SK-N-SH (cell line): ENCODE data around the gene DCHS2. TPM values are rescaled to one million over a fixed set of nuclear protein-coding genes. Genes with fewer than 3 reads are reported as not detected.

Experiments
- CTCF ChIA-PET: fragments of 300-600, 350-600 bp; formaldehyde crosslinking; extraction: SDS; loops from one replicate; lab custom pipeline; 2021; lab: Yijun Ruan, JAX
- POLR2A ChIA-PET: fragments of 350-600 bp; sonication (Branson Sonifier 250); formaldehyde crosslinking; extraction: SDS; loops from one replicate; lab custom pipeline; 2020; ENCODE audit warnings: antibody characterized with exemption, inconsistent platforms; lab: Yijun Ruan, JAX
- DNase-seq: peaks from one replicate; pipeline ENCODE4 v3.0.0; 2012
- H2AFZ ChIP-seq: fragments of 200-600 bp; sonication (generic); 2 replicates; pipeline ENCODE4 v1.8.1; 2016; ENCODE audit warnings: antibody characterized with exemption, mild to moderate bottlenecking, low read depth
- H3F3A ChIP-seq: fragments of 200-600 bp; sonication (generic); replicated peaks from 2 replicates; pipeline ENCODE3; 2016; ENCODE audit warnings: antibody characterized with exemption, mild to moderate bottlenecking; ENCODE audit not compliant: insufficient read depth
- H3K27ac ChIP-seq, 2 experiments: fragments of 200-500 bp in 1 of 2; fragments of 200-600 bp in 1 of 2; sonication (Bioruptor generic) in 1 of 2; sonication (generic), shearing (Covaris generic) in 1 of 2; 2 replicates each; pipeline versions ENCODE4 v1.5.1 to v1.6.1; 2014 to 2016; ENCODE audit warnings: low read depth in 2 of 2, inconsistent platforms in 1 of 2, low read length in 1 of 2, mild to moderate bottlenecking in 1 of 2, mixed read lengths in 1 of 2
- H3K27me3 ChIP-seq: fragments of 200-600 bp; sonication (generic), shearing (Covaris generic); 2 replicates; pipeline ENCODE4 v1.6.1; 2016; ENCODE audit warnings: mixed run types; ENCODE audit not compliant: insufficient read depth
- H3K36me3 ChIP-seq, 2 experiments: fragments of 200-500 bp in 1 of 2; fragments of 200-600 bp in 1 of 2; sonication (Bioruptor generic) in 1 of 2; sonication (generic) in 1 of 2; replicated peaks in 1 of 2; 2 replicates each; pipeline versions ENCODE3 to v1.5.1; 2014 to 2016; ENCODE audit warnings: low read length in 1 of 2, mild to moderate bottlenecking in 1 of 2; ENCODE audit not compliant: insufficient read depth in 2 of 2, control insufficient read depth in 1 of 2
- H3K4me1 ChIP-seq, 2 experiments: fragments of 200-500 bp in 1 of 2; fragments of 200-600 bp in 1 of 2; sonication (Bioruptor generic) in 1 of 2; sonication (generic), shearing (Covaris generic) in 1 of 2; 2 replicates each; pipeline versions ENCODE4 v1.5.1 to v1.6.1; 2014 to 2016; ENCODE audit warnings: low read depth in 1 of 2, low read length in 1 of 2, mixed run types in 1 of 2; ENCODE audit not compliant: insufficient read depth in 2 of 2, control insufficient read depth in 1 of 2
- H3K4me2 ChIP-seq: fragments of 200-600 bp; sonication (generic), shearing (Covaris generic); 2 replicates; pipeline ENCODE4 v1.6.1; 2017; ENCODE audit warnings: mixed run types
- H3K4me3 ChIP-seq, 2 experiments: fragments of 200-500 bp in 1 of 2; fragments of 200-600 bp in 1 of 2; sonication (Bioruptor generic) in 1 of 2; sonication (generic), shearing (Covaris generic) in 1 of 2; 2 replicates each; pipeline versions ENCODE4 v1.5.1 to v1.8.1; 2014 to 2016; ENCODE audit warnings: low read depth in 2 of 2, inconsistent platforms in 1 of 2, low read length in 1 of 2, mild to moderate bottlenecking in 1 of 2, mixed read lengths in 1 of 2, moderate library complexity in 1 of 2
- H3K79me2 ChIP-seq: fragments of 200-600 bp; sonication (generic); 2 replicates; pipeline ENCODE4 v1.8.1; 2017; ENCODE audit warnings: mild to moderate bottlenecking; ENCODE audit not compliant: insufficient read depth
- H3K9ac ChIP-seq: fragments of 200-600 bp; sonication (generic); 2 replicates; pipeline ENCODE4 v1.6.1; 2017; ENCODE audit warnings: mixed run types
- H3K9me2 ChIP-seq: fragments of 200-600 bp; sonication (generic); 2 replicates; pipeline ENCODE4 v1.6.1; 2017; ENCODE audit warnings: mixed run types
- H3K9me3 ChIP-seq: fragments of 200-600 bp; sonication (generic); 2 replicates; pipeline ENCODE4 v1.6.1; 2017; ENCODE audit warnings: mixed run types, mild to moderate bottlenecking, moderate library complexity
- H4K20me1 ChIP-seq: fragments of 200-600 bp; sonication (generic); 2 replicates; pipeline ENCODE4 v1.6.1; 2017; ENCODE audit warnings: mild to moderate bottlenecking, mixed run types; ENCODE audit not compliant: insufficient read depth
- CHD2 ChIP-seq: fragments of 150-350 bp; IDR thresholded peaks from 2 replicates; pipeline ENCODE4 v1.6.1; 2018; ENCODE audit warnings: low read length; ENCODE audit not compliant: partially characterized antibody
- ELF1 ChIP-seq: IDR thresholded peaks from 2 replicates; pipeline ENCODE4 v1.4.0; 2012
- EP300 ChIP-seq, 2 experiments: IDR thresholded peaks; 2 replicates each; pipeline versions ENCODE4 v1.4.0 to v1.6.1; 2012; ENCODE audit warnings: borderline replicate concordance in 1 of 2, low read depth in 1 of 2, low read length in 1 of 2
- EZH2phosphoT487 ChIP-seq: fragments of 200-600 bp; sonication (generic); IDR thresholded peaks from 2 replicates; pipeline ENCODE4 v1.6.1; 2017; ENCODE audit warnings: low read depth, mixed run types, mild to moderate bottlenecking, antibody characterized with exemption, moderate library complexity, borderline replicate concordance
- FOSL2 ChIP-seq: IDR thresholded peaks from 2 replicates; pipeline ENCODE4 v1.4.0; 2012; ENCODE audit warnings: low read depth, mild to moderate bottlenecking, moderate library complexity, borderline replicate concordance
- FOXJ3 ChIP-seq: sonication (generic); formaldehyde crosslinking; IDR thresholded peaks from 2 replicates; pipeline ENCODE4 v1.5.1; 2020; ENCODE audit warnings: mild to moderate bottlenecking, missing genetic modification reagents
- FOXM1 ChIP-seq: IDR thresholded peaks from 2 replicates; pipeline ENCODE4 v1.4.0; 2012; ENCODE audit warnings: low read depth, mild to moderate bottlenecking
- GATA2 ChIP-seq: sonication (generic); formaldehyde crosslinking; IDR thresholded peaks from 2 replicates; pipeline ENCODE4 v1.5.0; 2020; ENCODE audit warnings: mild to moderate bottlenecking, missing genetic modification reagents
- IRF3 ChIP-seq: fragments of 150-350 bp; IDR thresholded peaks from 2 replicates; pipeline ENCODE4 v1.6.1; 2016; ENCODE audit warnings: mild to moderate bottlenecking, low read depth, low read length
- MAX ChIP-seq: IDR thresholded peaks from 2 replicates; pipeline ENCODE4 v1.4.0; 2012; ENCODE audit warnings: low read depth
- MEF2A ChIP-seq: IDR thresholded peaks from 2 replicates; pipeline ENCODE4 v1.4.0; 2012; ENCODE audit warnings: low read depth, borderline replicate concordance
- MXI1 ChIP-seq: IDR thresholded peaks from 2 replicates; pipeline ENCODE4 v1.6.1; 2012; ENCODE audit warnings: mild to moderate bottlenecking, low read depth, low read length, improper control_type of control experiment
- RAD21 ChIP-seq: IDR thresholded peaks from 2 replicates; pipeline ENCODE4 v1.6.1; 2012; ENCODE audit warnings: mild to moderate bottlenecking, low read length
- RCOR1 ChIP-seq: fragments of 150-350 bp; IDR thresholded peaks from 2 replicates; pipeline ENCODE4 v1.6.1; 2017; ENCODE audit warnings: antibody characterized with exemption, low read length
- RXRA ChIP-seq: IDR thresholded peaks from 2 replicates; pipeline ENCODE4 v1.4.0; 2012; ENCODE audit warnings: low read depth, mild to moderate bottlenecking, borderline replicate concordance
- SIN3A ChIP-seq: IDR thresholded peaks from 2 replicates; pipeline ENCODE4 v1.6.1; 2012; ENCODE audit warnings: low read depth, mild to moderate bottlenecking, low read length, moderate library complexity, borderline replicate concordance
- SMC3 ChIP-seq: IDR thresholded peaks from 2 replicates; pipeline ENCODE4 v1.6.1; 2012; ENCODE audit warnings: low read depth, low read length, improper control_type of control experiment
- TCF12 ChIP-seq: IDR thresholded peaks from 2 replicates; pipeline ENCODE4 v1.4.0; 2012
- WGBS: methylation state at CpG from one replicate; pipeline ENCODE4 v1.1.6; 2017; ENCODE audit warnings: low lambda C conversion rate; 5-methylcytosine and 5-hydroxymethylcytosine counted together
- polyA plus RNA-seq, 3 experiments: library from polyadenylated mRNA; depleted of rRNA; stranded (reverse); fragments of >200 nt; gene quantifications; 2 replicates each; pipeline ENCODE4 v1.2.3, GENCODE V29; 2012
- TF ChIP-seq, protein P1 (sequence below): fragments of 150-350 bp; IDR thresholded peaks from 2 replicates; pipeline ENCODE4 v1.6.1; 2017; ENCODE audit warnings: antibody characterized with exemption, low read length, low read depth, borderline replicate concordance

DCHS2 gene
- polyA plus RNA-seq, 1 of the 3 experiments (the other 2 are of a cell fraction) = not detected

GRCh38 chr4:154433543-154433942, 58.1 kb downstream of the DCHS2 start:
- TF ChIP-seq RCOR1 = no peak
- no peak for TF ChIP-seq FOXM1
- no peak for TF ChIP-seq RXRA
- TF ChIP-seq EP300 (IDR thresholded peaks at IDR 0.05; ENCODE audit: borderline replicate concordance in 1 of 2, low read depth in 1 of 2, low read length in 1 of 2) = no peak
- no peak for TF ChIP-seq EZH2phosphoT487
- no peaks in the 10 kb centered on the region for H3K9me2 ChIP-seq

GRCh38 chr4:154429176-154429575, 62.4 kb downstream of the DCHS2 start:
- Histone ChIP-seq H3K36me3 (no peaks in the 10 kb centered on the region), H3K9me2 (no peaks in the 10 kb centered on the region), H3F3A (no peaks in the 10 kb centered on the region), H3K27me3 (peaks cover 5% of the 10 kb centered on the region; the same call in 1 of the 2 replicates), H3K79me2 (no peaks in the 10 kb centered on the region), H3K27ac (no peak overlapping the region), H3K4me2 (no peak overlapping the region), H4K20me1 (no peaks in the 10 kb centered on the region), H3K4me1 (no peaks in the 10 kb centered on the region), H3K9ac (no peak overlapping the region), H3K4me3 (no peak overlapping the region), H2AFZ (no peak overlapping the region), H3K9me3 (no peaks in the 10 kb centered on the region)
- POLR2A ChIA-PET = no interaction called here
- CTCF ChIA-PET = interaction anchor here (1.4 kb wide), 1 partner anchor 12 kb away, joined by 5 read pairs; no protein-coding TSS in a partner anchor
- no peak for TF ChIP-seq ELF1
- no peak for TF ChIP-seq SMC3
- no peak for TF ChIP-seq MEF2A
- no peak for TF ChIP-seq SIN3A
- no peak for TF ChIP-seq MAX
- TF ChIP-seq GATA2 = no peak
- no peak for TF ChIP-seq IRF3
- no peak for TF ChIP-seq FOXJ3 (CRISPR knock-in tag)
- no peak for TF ChIP-seq EP300 (IDR thresholded peaks at IDR 0.05; ENCODE audit: borderline replicate concordance in 1 of 2, low read depth in 1 of 2, low read length in 1 of 2)
- no peak for TF ChIP-seq CHD2
- TF ChIP-seq MXI1 = no peak
- no peak for TF ChIP-seq FOXM1
- TF ChIP-seq EZH2phosphoT487 = no peak
- TF ChIP-seq TCF12 = no peak
- TF ChIP-seq, protein P1, sequence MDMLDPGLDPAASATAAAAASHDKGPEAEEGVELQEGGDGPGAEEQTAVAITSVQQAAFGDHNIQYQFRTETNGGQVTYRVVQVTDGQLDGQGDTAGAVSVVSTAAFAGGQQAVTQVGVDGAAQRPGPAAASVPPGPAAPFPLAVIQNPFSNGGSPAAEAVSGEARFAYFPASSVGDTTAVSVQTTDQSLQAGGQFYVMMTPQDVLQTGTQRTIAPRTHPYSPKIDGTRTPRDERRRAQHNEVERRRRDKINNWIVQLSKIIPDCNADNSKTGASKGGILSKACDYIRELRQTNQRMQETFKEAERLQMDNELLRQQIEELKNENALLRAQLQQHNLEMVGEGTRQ = no peak
- TF ChIP-seq FOSL2 = no peak
- no peak for TF ChIP-seq RAD21
- no peak for DNase-seq
- 13% methylated on average over 5 of the region's 5 CpGs for WGBS

More at GRCh38 chr4:154433543-154433942, 58.1 kb downstream of the DCHS2 start:
- H3K27ac ChIP-seq = no peak overlapping the region
- no peaks in the 10 kb centered on the region for H3K36me3 ChIP-seq
- H3K4me1 ChIP-seq = no peaks in the 10 kb centered on the region
- H4K20me1 ChIP-seq = no peaks in the 10 kb centered on the region
- 10% methylated on average over 6 of the region's 6 CpGs for WGBS
- H3K9me3 ChIP-seq = no peaks in the 10 kb centered on the region
- peaks cover 5% of the 10 kb centered on the region; the same call in 1 of the 2 replicates for H3K27me3 ChIP-seq
- no peak overlapping the region for H3K4me2 ChIP-seq
- H3K4me3 ChIP-seq = no peak overlapping the region
- CTCF ChIA-PET = no interaction called here
- no peaks in the 10 kb centered on the region for H3F3A ChIP-seq
- no peak overlapping the region for H3K9ac ChIP-seq
- no peak for DNase-seq
- no peaks in the 10 kb centered on the region for H3K79me2 ChIP-seq
- POLR2A ChIA-PET = no interaction called here
- no peak overlapping the region for H2AFZ ChIP-seq
